MCF 10A (cell line): Measurements from ENCODE around the gene CBX7. TPM values are rescaled to one million over a fixed set of nuclear protein-coding genes. Genes with fewer than 3 reads are reported as not detected.

Experiments
- BruUV-seq: library from RNA; stranded (reverse); fragments of 400-500 nt; replicated peaks from 2 replicates; lab custom pipeline; 2021; lab: Mats Ljungman, UMichigan
- CTCF ChIA-PET: fragments of 300-600 bp; sonication (Branson Sonifier 250); formaldehyde crosslinking; extraction: SDS; loops from one replicate; lab custom pipeline; 2021; ENCODE audit warnings: antibody characterized with exemption, inconsistent platforms; lab: Yijun Ruan, JAX
- POLR2A ChIA-PET: fragments of 300-600, 350-650 bp; sonication (Branson Sonifier 250); formaldehyde crosslinking; extraction: SDS; loops from one replicate; lab custom pipeline; 2020; ENCODE audit warnings: antibody characterized with exemption, inconsistent platforms; lab: Yijun Ruan, JAX
- DNase-seq: peaks from one replicate; pipeline ENCODE4 v3.0.0-alpha.2; 2018; ENCODE audit not compliant: unreplicated experiment
- H3K27ac Mint-ChIP-seq: one replicate; pipeline ENCODE4 v1.8.0; 2022; ENCODE audit warnings: mild to moderate bottlenecking, low read depth, mixed read lengths; ENCODE audit not compliant: unreplicated experiment
- H3K27me3 Mint-ChIP-seq: one replicate; pipeline ENCODE4 v1.8.0; 2022; ENCODE audit warnings: mixed read lengths; ENCODE audit not compliant: insufficient read depth, unreplicated experiment
- H3K36me3 Mint-ChIP-seq: one replicate; pipeline ENCODE4 v1.8.0; 2022; ENCODE audit warnings: mild to moderate bottlenecking, moderate library complexity, mixed read lengths; ENCODE audit not compliant: insufficient read depth, unreplicated experiment
- H3K4me1 Mint-ChIP-seq: one replicate; pipeline ENCODE4 v1.8.0; 2022; ENCODE audit warnings: mixed read lengths; ENCODE audit not compliant: insufficient read depth, unreplicated experiment
- H3K4me3 Mint-ChIP-seq: one replicate; pipeline ENCODE4 v1.8.0; 2022; ENCODE audit warnings: mild to moderate bottlenecking, moderate library complexity, mixed read lengths; ENCODE audit not compliant: unreplicated experiment
- H3K9me3 Mint-ChIP-seq: one replicate; pipeline ENCODE4 v1.8.0; 2022; ENCODE audit warnings: mixed read lengths; ENCODE audit not compliant: unreplicated experiment
- CTCF ChIP-seq: fragments of 200-600 bp; IDR thresholded peaks from one replicate; pipeline ENCODE4 v1.8.0; 2022; ENCODE audit warnings: antibody characterized with exemption, mild to moderate bottlenecking; ENCODE audit not compliant: unreplicated experiment
- intact Hi-C: fragments of 100-400 bp; cut with micrococcal nuclease; formaldehyde crosslinking; loops from 2 replicates; pipeline ENCODE4 v1.14.1; 2022
- total RNA-seq: library from RNA; stranded (reverse); gene quantifications from 2 replicates; pipeline ENCODE4 v1.2.3, GENCODE V29; 2022

The CBX7 gene
- total RNA-seq, 1 experiment from 2014 or later = 5.3 TPM

DNA sequence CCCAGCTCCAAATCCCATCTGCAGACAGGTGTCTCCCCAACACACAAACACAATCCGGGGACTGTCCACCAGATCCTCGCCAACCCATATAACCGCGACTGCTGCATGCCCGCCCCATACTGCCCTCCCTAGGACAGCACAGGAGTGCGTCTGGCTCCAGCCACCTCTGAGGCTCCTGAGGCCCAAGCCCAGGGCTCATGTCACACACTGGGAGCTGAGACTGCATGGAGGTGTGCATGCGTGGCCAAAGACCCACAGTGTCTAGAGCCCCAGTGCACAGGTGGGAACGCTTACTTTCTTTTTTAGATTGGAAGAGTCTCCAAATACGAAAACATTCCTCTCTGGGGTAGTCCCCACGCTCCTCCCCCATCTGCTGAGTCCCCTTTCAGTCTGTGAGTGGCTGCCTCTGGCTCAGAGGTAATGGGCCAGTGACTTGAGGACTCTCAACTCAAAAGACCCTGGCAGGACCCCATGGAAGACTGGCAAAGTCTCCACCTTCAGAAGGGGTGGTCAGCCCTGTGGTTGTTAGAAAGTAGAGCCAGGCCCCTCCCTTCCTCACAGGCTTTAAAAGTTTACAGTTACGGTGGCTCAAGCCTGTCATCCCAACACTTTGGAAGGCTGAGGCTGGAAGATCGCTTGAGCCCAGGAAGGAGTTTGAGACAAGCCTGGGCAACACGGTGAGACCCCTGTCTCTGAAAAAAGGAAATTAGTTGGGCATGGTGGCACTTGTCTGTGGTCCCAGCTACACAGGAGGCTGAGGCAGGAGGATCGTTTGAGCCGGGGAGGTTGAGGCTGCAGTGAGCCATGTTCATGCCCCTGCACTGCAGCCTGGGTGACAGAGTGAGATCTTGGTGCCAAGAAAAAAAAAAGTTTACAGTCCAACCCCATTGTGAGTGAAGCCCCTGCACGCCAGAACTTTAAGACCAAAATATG, 2.3 kb downstream of the CBX7 start:
- no peak for TF ChIP-seq CTCF
- H3K9me3 Mint-ChIP-seq = no peaks in the 10 kb centered on the region
- intact Hi-C loops = no loop called here
- no peak overlapping the region for H3K4me3 Mint-ChIP-seq
- no peaks in the 10 kb centered on the region for H3K4me1 Mint-ChIP-seq
- peaks cover 22% of the 10 kb centered on the region for H3K27me3 Mint-ChIP-seq
- no peak overlapping the region for H3K27ac Mint-ChIP-seq
- BruUV-seq = no TSS peak
- POLR2A ChIA-PET = interaction anchor here (6.1 kb wide), 1 partner anchor 168 kb away, joined by 64 read pairs; the partner anchor contains the start of gene RPL3
- DNase-seq = no peak
- H3K36me3 Mint-ChIP-seq = no peaks in the 10 kb centered on the region
- CTCF ChIA-PET = interaction anchor here (0.6 to 2.0 kb wide), 6 partner anchors 134 to 1519 kb away, joined by 3 to 7 read pairs (median 4); partner anchors contain the start of gene RPL3

GRCh38 chr22:39148727-39149535, 3.5 kb downstream of the CBX7 start:
- POLR2A ChIA-PET = interaction anchor here (6.1 kb wide), 1 partner anchor 169 kb away, joined by 64 read pairs; the partner anchor contains the start of gene RPL3

GRCh38 chr22:39148026-39148726, 4.3 kb downstream of the CBX7 start:
- Mint-ChIP-seq H3K27ac (no peak overlapping the region), H3K4me1 (no peaks in the 10 kb centered on the region), H3K27me3 (peaks cover 2% of the 10 kb centered on the region), H3K4me3 (no peak overlapping the region), H3K9me3 (no peaks in the 10 kb centered on the region), H3K36me3 (no peaks in the 10 kb centered on the region)
- BruUV-seq = no TSS peak
- ChIA-PET POLR2A (interaction anchor here (0.7 to 6.1 kb wide), 2 partner anchors 170 to 277 kb away, joined by 4 to 64 read pairs; partner anchors contain the start of gene RPL3), CTCF (interaction anchor here (1.0 kb wide), 1 partner anchor 145 kb away, joined by 3 read pairs; no protein-coding TSS in a partner anchor)
- DNase-seq = no peak
- intact Hi-C loops = no loop called here
- no peak for TF ChIP-seq CTCF

More at GRCh38 chr22:39148727-39149535, 3.5 kb downstream of the CBX7 start:
- Mint-ChIP-seq H3K27ac (no peak overlapping the region), H3K9me3 (no peaks in the 10 kb centered on the region), H3K27me3 (peaks cover 10% of the 10 kb centered on the region), H3K4me1 (no peaks in the 10 kb centered on the region), H3K4me3 (no peak overlapping the region), H3K36me3 (no peaks in the 10 kb centered on the region)
- CTCF ChIA-PET = interaction anchor here (1.0 kb wide), 1 partner anchor 146 kb away, joined by 3 read pairs; no protein-coding TSS in a partner anchor
- no peak for TF ChIP-seq CTCF
- BruUV-seq = no TSS peak
- DNase-seq = no peak
- intact Hi-C loops = no loop called here
